HG03175 (cell line): ENCODE measurements around the gene GTSF1L.

Source experiments
- ATAC-seq: cut with Tn5 transposase; IDR thresholded peaks from one replicate; pipeline ENCODE4 v1.9.1; 2021; ENCODE audit warnings: mild to moderate bottlenecking, moderate library complexity; ENCODE audit not compliant: unreplicated experiment

Gene GTSF1L

GRCh38 chr20:43746344-43747137, 19.7 kb upstream of the GTSF1L start:
- ATAC-seq: no peak

GRCh38 chr20:43744966-43745730, 18.3 kb upstream of the GTSF1L start:
- no peak for ATAC-seq

GRCh38 chr20:43744151-43744611, 17.4 kb upstream of the GTSF1L start:
- no peak for ATAC-seq

GRCh38 chr20:43740642-43741041, 13.8 kb upstream of the GTSF1L start:
- ATAC-seq: no peak

- no peak for ATAC-seq
Measured at GRCh38 chr20:43739148-43739749, 12.4 kb upstream of the GTSF1L start.

- ATAC-seq: no peak
Measured at GRCh38 chr20:43737925-43738324, 11.1 kb upstream of the GTSF1L start.

GRCh38 chr20:43736588-43737158, 9.9 kb upstream of the GTSF1L start:
- ATAC-seq: peak; percentile 89

- ATAC-seq: no peak
Measured at GRCh38 chr20:43731927-43732326, 5.1 kb upstream of the GTSF1L start.

GRCh38 chr20:43731469-43731868, 4.7 kb upstream of the GTSF1L start:
- ATAC-seq: no peak

GRCh38 chr20:43728686-43729255, 2.0 kb upstream of the GTSF1L start:
- no peak for ATAC-seq

GRCh38 chr20:43727980-43728590, 1.3 kb upstream of the GTSF1L start:
- ATAC-seq: no peak

GRCh38 chr20:43726333-43726732, 469 bp downstream of the GTSF1L start:
- ATAC-seq: no peak

- no peak for ATAC-seq
Measured at GRCh38 chr20:43725666-43726065, 1.1 kb downstream of the GTSF1L start.

- no peak for ATAC-seq
Measured at GRCh38 chr20:43724383-43724782, 2.4 kb downstream of the GTSF1L start.

- no peak for ATAC-seq
Measured at GRCh38 chr20:43723735-43724134, 3.1 kb downstream of the GTSF1L start.

- ATAC-seq: no peak
Measured at GRCh38 chr20:43723186-43723585, 3.6 kb downstream of the GTSF1L start.

- ATAC-seq: no peak
Measured at GRCh38 chr20:43722153-43722505, 4.7 kb downstream of the GTSF1L start.

- no peak for ATAC-seq
Measured at GRCh38 chr20:43721429-43722152, 5.2 kb downstream of the GTSF1L start.

- ATAC-seq: no peak
Measured at GRCh38 chr20:43721097-43721428, 5.7 kb downstream of the GTSF1L start.

- no peak for ATAC-seq
Measured at GRCh38 chr20:43720007-43720406, 6.8 kb downstream of the GTSF1L start.
